ENCODE measurements around the gene MBD3.

DNA sequence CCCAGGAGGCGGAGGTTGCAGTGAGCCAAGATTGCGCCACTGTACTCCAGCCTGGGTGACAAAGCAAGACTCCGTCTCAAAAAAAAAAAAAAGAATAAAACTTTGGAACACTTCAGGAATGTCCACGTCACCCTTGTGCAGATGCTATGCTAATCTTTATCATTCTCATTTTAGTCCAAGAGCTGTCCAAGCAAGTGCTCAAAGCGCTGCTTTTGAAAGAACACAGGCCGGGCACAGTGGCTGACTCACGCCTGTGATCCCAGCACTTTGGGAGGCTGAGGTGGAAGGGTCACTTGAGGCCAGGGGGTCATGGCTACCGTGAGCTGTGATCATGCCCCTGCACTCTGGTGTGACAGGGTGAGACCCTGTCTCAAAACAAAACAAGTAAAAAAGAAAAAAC, 23.7 kb upstream of the MBD3 start:
- TF ChIP-seq CTCF (optimal IDR thresholded peaks at IDR 0.05 in 1 of 3, IDR thresholded peaks at IDR 0.05 in 1 of 3, conservative IDR thresholded peaks at IDR 0.05 in 1 of 3; ENCODE audit: extremely low read depth in 1 of 3, insufficient read depth in 2 of 3, low read length in 3 of 3) (no peak), EZH2 (IDR thresholded peaks at IDR 0.05; ENCODE audit: low read length) (no peak)
